PC-9 (cell line): ENCODE results near the gene MERTK.

Experiments
- EZH2 ChIP-seq: fragments of 200-600 bp; sonication (generic); IDR thresholded peaks from 2 replicates; pipeline ENCODE4 v1.8.0; 2017; ENCODE audit warnings: antibody characterized with exemption, low read depth
- TF ChIP-seq, protein P1 (sequence below): fragments of 200-600 bp; sonication (generic); conservative IDR thresholded peaks from 2 replicates; pipeline ENCODE4 v1.6.1; 2017; ENCODE audit warnings: mixed run types, antibody characterized with exemption, mild to moderate bottlenecking, moderate library complexity

DNA sequence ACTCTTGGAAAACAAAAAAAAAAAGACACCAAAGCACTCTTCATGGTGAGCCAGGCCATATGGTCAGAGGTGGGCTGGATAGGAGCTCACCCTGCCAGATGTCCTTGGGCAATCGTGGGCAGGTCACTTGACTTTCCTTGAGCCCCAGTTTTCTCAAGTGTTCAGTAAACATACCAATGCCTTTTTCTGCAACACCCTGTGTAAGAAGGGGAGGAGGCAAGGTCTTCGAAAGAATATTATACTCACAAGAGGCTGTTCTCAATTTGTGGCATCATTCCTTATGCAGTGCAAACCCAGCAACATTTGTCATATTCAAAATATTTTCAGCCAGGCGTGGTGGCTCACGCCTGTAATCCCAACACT, 133.8 kb downstream of the MERTK start:
- TF ChIP-seq, protein P1, sequence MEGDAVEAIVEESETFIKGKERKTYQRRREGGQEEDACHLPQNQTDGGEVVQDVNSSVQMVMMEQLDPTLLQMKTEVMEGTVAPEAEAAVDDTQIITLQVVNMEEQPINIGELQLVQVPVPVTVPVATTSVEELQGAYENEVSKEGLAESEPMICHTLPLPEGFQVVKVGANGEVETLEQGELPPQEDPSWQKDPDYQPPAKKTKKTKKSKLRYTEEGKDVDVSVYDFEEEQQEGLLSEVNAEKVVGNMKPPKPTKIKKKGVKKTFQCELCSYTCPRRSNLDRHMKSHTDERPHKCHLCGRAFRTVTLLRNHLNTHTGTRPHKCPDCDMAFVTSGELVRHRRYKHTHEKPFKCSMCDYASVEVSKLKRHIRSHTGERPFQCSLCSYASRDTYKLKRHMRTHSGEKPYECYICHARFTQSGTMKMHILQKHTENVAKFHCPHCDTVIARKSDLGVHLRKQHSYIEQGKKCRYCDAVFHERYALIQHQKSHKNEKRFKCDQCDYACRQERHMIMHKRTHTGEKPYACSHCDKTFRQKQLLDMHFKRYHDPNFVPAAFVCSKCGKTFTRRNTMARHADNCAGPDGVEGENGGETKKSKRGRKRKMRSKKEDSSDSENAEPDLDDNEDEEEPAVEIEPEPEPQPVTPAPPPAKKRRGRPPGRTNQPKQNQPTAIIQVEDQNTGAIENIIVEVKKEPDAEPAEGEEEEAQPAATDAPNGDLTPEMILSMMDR = no peak
- TF ChIP-seq EZH2 = no peak
